Neural progenitor cell (in vitro differentiated cells): ENCODE measurements around the gene RELCH. TPM values are rescaled to one million over a fixed set of nuclear protein-coding genes. Genes with fewer than 3 reads are reported as not detected.

ENCODE experiments used
- DNase-seq: peaks from one replicate; pipeline ENCODE4 v3.0.0-alpha.2; 2016; ENCODE audit warnings: low spot score
- H2AFZ ChIP-seq: fragments of 200-600 bp; sonication (generic); replicated peaks from 2 replicates; pipeline ENCODE4 v1.6.1; 2016; ENCODE audit warnings: antibody characterized with exemption
- H3F3A ChIP-seq: fragments of 200-600 bp; sonication (generic); 2 replicates; pipeline ENCODE4 v1.6.1; 2016; ENCODE audit warnings: antibody characterized with exemption, low read depth
- H3K27ac ChIP-seq: fragments of 200-600 bp; sonication (generic); 2 replicates; pipeline ENCODE4 v1.5.1; 2016; ENCODE audit warnings: mild to moderate bottlenecking
- H3K27me3 ChIP-seq: fragments of 200-600 bp; sonication (generic); 2 replicates; pipeline ENCODE4 v1.6.1; 2016; ENCODE audit warnings: mild to moderate bottlenecking, moderate library complexity
- H3K36me3 ChIP-seq: fragments of 200-600 bp; sonication (generic); 2 replicates; pipeline ENCODE4 v1.5.1; 2016
- H3K4me1 ChIP-seq: fragments of 200-600 bp; sonication (generic); 2 replicates; pipeline ENCODE4 v1.6.1; 2016; ENCODE audit warnings: mixed run types
- H3K4me2 ChIP-seq: fragments of 200-600 bp; sonication (generic); 2 replicates; pipeline ENCODE4 v1.6.1; 2016
- H3K4me3 ChIP-seq: fragments of 200-600 bp; sonication (generic); 2 replicates; pipeline ENCODE4 v1.5.1; 2016
- H3K79me2 ChIP-seq: fragments of 200-600 bp; sonication (generic); 2 replicates; pipeline ENCODE4 v1.6.1; 2016; ENCODE audit warnings: low read depth
- H3K9ac ChIP-seq: fragments of 200-600 bp; sonication (generic); 2 replicates; pipeline ENCODE4 v1.6.1; 2016
- H3K9me3 ChIP-seq: fragments of 200-600 bp; sonication (generic); 2 replicates; pipeline ENCODE4 v1.5.1; 2016; ENCODE audit warnings: low read depth
- H4K20me1 ChIP-seq: fragments of 200-600 bp; sonication (generic); 2 replicates; pipeline ENCODE4 v1.6.1; 2016; ENCODE audit warnings: low read depth
- H3K27ac Mint-ChIP-seq: 3 replicates; pipeline ENCODE4 v1.8.0; 2021; ENCODE audit warnings: mixed read lengths
- H3K27me3 Mint-ChIP-seq: 2 replicates; pipeline ENCODE4 v1.8.0; 2022; ENCODE audit warnings: low read depth, mild to moderate bottlenecking, inconsistent platforms, moderate library complexity, mixed read lengths; ENCODE audit not compliant: insufficient read depth
- H3K36me3 Mint-ChIP-seq: 3 replicates; pipeline ENCODE4 v1.8.0; 2021; ENCODE audit warnings: mixed read lengths
- H3K4me1 Mint-ChIP-seq: 3 replicates; pipeline ENCODE4 v1.8.0; 2021; ENCODE audit warnings: mixed read lengths
- H3K4me3 Mint-ChIP-seq: 3 replicates; pipeline ENCODE4 v1.8.0; 2021; ENCODE audit warnings: mild to moderate bottlenecking, moderate library complexity, mixed read lengths
- H3K9me3 Mint-ChIP-seq: 3 replicates; pipeline ENCODE4 v1.8.0; 2020; ENCODE audit warnings: mixed read lengths
- EZH2 ChIP-seq: fragments of 200-600 bp; sonication (generic); IDR thresholded peaks from 2 replicates; pipeline ENCODE4 v1.6.1; 2017; ENCODE audit warnings: antibody characterized with exemption, mild to moderate bottlenecking, moderate library complexity
- EZH2phosphoT487 ChIP-seq: fragments of 200-600 bp; sonication (generic); IDR thresholded peaks from 2 replicates; pipeline ENCODE4 v1.6.1; 2017; ENCODE audit warnings: antibody characterized with exemption
- total RNA-seq: library from RNA; depleted of rRNA; stranded (reverse); fragments of >200 nt; gene quantifications from 2 replicates; pipeline ENCODE4 v1.2.3, GENCODE V29; 2015; ENCODE audit warnings: low replicate concordance
- TF ChIP-seq, protein P1 (sequence below): fragments of 200-600 bp; sonication (generic); IDR thresholded peaks from 2 replicates; pipeline ENCODE4 v1.5.1; 2017; ENCODE audit warnings: antibody characterized with exemption, mild to moderate bottlenecking

Gene RELCH
- total RNA-seq, 1 donor from 2014 or later = 40.9 TPM

DNA sequence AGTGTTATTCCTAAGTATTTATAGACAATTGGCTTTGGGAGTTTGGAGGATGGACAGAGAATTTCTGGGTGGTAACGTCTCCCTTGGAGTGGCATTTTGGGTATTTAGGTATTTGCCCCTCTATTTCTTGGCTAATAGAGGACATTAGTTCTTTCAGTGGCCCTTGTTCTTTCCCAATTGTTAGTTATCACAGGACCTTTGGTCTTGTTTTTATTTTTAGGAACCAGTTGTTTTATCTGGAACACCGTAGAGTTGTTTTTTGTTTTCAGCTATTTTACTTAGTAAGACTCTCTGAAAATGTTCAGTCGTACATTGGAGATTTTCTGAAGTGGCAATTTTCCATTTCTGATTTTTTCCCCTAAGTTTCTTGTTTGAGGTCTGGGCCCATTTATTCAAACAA lies 97.6 kb downstream of the RELCH start:
- Histone ChIP-seq H3K4me2 (no peak overlapping the region), H3K9ac (no peak overlapping the region), H3K79me2 (no peaks in the 10 kb centered on the region), H3K36me3 (peaks cover 5% of the 10 kb centered on the region), H2AFZ (no peak overlapping the region), H3K9me3 (no peaks in the 10 kb centered on the region), H3F3A (no peaks in the 10 kb centered on the region), H3K4me3 (no peak overlapping the region), H3K27me3 (no peaks in the 10 kb centered on the region), H3K27ac (no peak overlapping the region), H3K4me1 (peaks cover 3% of the 10 kb centered on the region), H4K20me1 (no peaks in the 10 kb centered on the region)
- Mint-ChIP-seq H3K4me1 (peaks cover 1% of the 10 kb centered on the region), H3K36me3 (peaks cover 20% of the 10 kb centered on the region), H3K4me3 (no peak overlapping the region), H3K9me3 (no peaks in the 10 kb centered on the region), H3K27me3 (peaks cover 3% of the 10 kb centered on the region), H3K27ac (no peak overlapping the region)
- TF ChIP-seq EZH2phosphoT487 (no peak), EZH2 (no peak)
- TF ChIP-seq, protein P1, sequence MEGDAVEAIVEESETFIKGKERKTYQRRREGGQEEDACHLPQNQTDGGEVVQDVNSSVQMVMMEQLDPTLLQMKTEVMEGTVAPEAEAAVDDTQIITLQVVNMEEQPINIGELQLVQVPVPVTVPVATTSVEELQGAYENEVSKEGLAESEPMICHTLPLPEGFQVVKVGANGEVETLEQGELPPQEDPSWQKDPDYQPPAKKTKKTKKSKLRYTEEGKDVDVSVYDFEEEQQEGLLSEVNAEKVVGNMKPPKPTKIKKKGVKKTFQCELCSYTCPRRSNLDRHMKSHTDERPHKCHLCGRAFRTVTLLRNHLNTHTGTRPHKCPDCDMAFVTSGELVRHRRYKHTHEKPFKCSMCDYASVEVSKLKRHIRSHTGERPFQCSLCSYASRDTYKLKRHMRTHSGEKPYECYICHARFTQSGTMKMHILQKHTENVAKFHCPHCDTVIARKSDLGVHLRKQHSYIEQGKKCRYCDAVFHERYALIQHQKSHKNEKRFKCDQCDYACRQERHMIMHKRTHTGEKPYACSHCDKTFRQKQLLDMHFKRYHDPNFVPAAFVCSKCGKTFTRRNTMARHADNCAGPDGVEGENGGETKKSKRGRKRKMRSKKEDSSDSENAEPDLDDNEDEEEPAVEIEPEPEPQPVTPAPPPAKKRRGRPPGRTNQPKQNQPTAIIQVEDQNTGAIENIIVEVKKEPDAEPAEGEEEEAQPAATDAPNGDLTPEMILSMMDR = no peak
- DNase-seq = no peak

DNA sequence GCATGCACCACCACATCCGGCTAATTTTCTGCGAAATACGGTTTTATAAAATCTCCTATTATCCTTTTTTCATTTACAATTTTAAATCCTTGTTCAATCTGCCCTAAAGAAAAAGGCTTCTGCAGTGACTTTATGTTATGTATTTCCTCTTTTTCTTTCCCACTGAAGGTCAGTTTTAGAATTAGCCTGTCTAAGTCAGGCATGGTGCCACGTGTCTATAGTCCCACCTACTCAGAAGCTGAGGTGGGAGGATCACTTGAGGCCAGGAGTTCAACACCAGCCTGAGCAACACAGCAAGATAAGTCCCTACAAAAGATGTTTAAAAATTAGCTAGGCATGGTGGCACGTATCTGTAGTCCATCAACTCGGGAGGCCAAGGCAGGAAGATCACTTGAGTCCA lies 98.2 kb downstream of the RELCH start:
- Histone ChIP-seq H3K36me3 (peaks cover 5% of the 10 kb centered on the region), H2AFZ (no peak overlapping the region), H3F3A (no peaks in the 10 kb centered on the region), H3K79me2 (no peaks in the 10 kb centered on the region), H3K4me2 (no peak overlapping the region), H3K9me3 (no peaks in the 10 kb centered on the region), H3K27ac (no peak overlapping the region), H3K4me1 (no peaks in the 10 kb centered on the region), H3K4me3 (no peak overlapping the region), H3K27me3 (no peaks in the 10 kb centered on the region), H3K9ac (no peak overlapping the region), H4K20me1 (no peaks in the 10 kb centered on the region)
- H3K9me3 Mint-ChIP-seq = no peaks in the 10 kb centered on the region
- peaks cover 20% of the 10 kb centered on the region for H3K36me3 Mint-ChIP-seq
- no peak for DNase-seq
- H3K27ac Mint-ChIP-seq = no peak overlapping the region
- no peak overlapping the region for H3K4me3 Mint-ChIP-seq
- peaks cover 3% of the 10 kb centered on the region for H3K27me3 Mint-ChIP-seq
- TF ChIP-seq, protein P1 = no peak
- TF ChIP-seq EZH2 (no peak), EZH2phosphoT487 (no peak)
- H3K4me1 Mint-ChIP-seq = no peaks in the 10 kb centered on the region

DNA sequence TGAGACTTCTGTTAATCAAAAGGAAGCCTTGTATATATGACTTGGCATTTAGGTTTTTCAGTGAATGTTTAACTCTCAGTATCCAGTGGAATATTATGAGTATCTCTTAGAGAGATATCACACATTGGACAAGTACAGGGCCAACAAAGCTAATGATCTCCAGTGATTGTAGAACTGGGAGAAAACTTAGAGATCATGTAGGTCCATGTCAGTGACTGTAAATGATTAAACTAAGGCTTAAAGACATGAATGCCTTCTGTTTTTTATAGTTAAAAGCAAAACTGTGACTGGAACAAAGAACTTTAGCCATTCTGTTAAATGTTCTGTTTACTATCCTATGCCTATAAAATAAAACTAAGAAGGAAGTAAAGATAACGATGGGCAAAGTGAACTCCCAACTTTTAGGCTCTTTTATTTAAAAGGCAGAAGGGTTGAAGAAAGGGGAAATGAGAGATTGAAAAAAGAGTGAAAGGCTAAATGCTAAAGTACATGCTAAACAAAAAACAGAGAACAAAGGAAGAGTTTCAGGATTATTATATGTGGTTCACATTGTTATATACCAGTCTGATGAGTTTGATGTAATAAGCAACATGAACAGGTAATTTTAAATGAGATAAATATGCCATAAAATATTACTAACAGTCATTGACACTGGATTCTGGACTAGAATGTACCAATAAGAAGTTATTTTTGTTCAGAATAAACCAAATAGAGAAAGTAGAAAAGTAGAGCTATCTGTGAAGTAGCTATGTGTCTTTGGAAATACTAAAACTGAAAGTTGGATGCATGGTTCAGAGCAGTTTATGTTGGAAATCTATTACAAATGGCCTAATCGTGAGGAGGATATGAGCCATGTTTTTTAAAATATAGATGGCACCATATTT lies 101.0 kb downstream of the RELCH start:
- peaks cover 3% of the 10 kb centered on the region for H3K27me3 Mint-ChIP-seq
- no peak overlapping the region for H3K27ac Mint-ChIP-seq
- no peaks in the 10 kb centered on the region for H3K4me1 Mint-ChIP-seq
- H3K36me3 Mint-ChIP-seq = peaks cover 18% of the 10 kb centered on the region
- no peaks in the 10 kb centered on the region for H3K9me3 ChIP-seq
- no peak overlapping the region for H3K4me3 Mint-ChIP-seq
- no peak overlapping the region for H3K9ac ChIP-seq
- H3K4me2 ChIP-seq = no peak overlapping the region
- no peak overlapping the region for H3K4me3 ChIP-seq
- no peaks in the 10 kb centered on the region for H3K9me3 Mint-ChIP-seq
- H4K20me1 ChIP-seq = no peaks in the 10 kb centered on the region
- TF ChIP-seq, protein P1 = no peak
- no peak for TF ChIP-seq EZH2phosphoT487
- TF ChIP-seq EZH2 = no peak
- H3K27ac ChIP-seq = no peak overlapping the region
- peaks cover 5% of the 10 kb centered on the region for H3K36me3 ChIP-seq
- H3K79me2 ChIP-seq = no peaks in the 10 kb centered on the region
- no peaks in the 10 kb centered on the region for H3K27me3 ChIP-seq
- H3K4me1 ChIP-seq = no peaks in the 10 kb centered on the region
- H3F3A ChIP-seq = no peaks in the 10 kb centered on the region
- H2AFZ ChIP-seq = no peak overlapping the region
- no peak for DNase-seq
